GM13977 (cell line): ENCODE data around the gene GPR18.

ENCODE experiments used
- DNase-seq: peaks from one replicate; pipeline ENCODE4 v3.0.0; 2012; ENCODE audit warnings: low spot score
- CTCF ChIP-seq: IDR thresholded peaks from 2 replicates; pipeline ENCODE4 v1.5.1; 2012; ENCODE audit warnings: mild to moderate bottlenecking, control low read depth; ENCODE audit not compliant: insufficient read depth; ENCODE audit errors: extremely low read depth, missing control alignments
- in situ Hi-C: fragments of 300-500 bp; cut with MboI; formaldehyde crosslinking; loops from one replicate; pipeline ENCODE4 v1.12.0; 2022; ENCODE audit warnings: low sequenced_read_pairs, low pct_unique_long_range_greater_than_20kb, mixed read lengths, inconsistent platforms; ENCODE audit not compliant: unreplicated experiment

GPR18 gene

GRCh38 chr13:99299256-99299919 lies 41.2 kb upstream of the GPR18 start:
- in situ Hi-C loops = loop anchor here (25.0 kb wide), 1 partner anchor 88 kb away; no protein-coding TSS in a partner anchor
- TF ChIP-seq CTCF = no peak
- DNase-seq = no peak

- no peak for TF ChIP-seq CTCF
- in situ Hi-C loops = loop anchor here (25.0 kb wide), 1 partner anchor 89 kb away; no protein-coding TSS in a partner anchor
- no peak for DNase-seq
Observed at GRCh38 chr13:99298056-99298455, 39.9 kb upstream of the GPR18 start.

GRCh38 chr13:99297331-99297730 lies 39.2 kb upstream of the GPR18 start:
- DNase-seq = no peak
- in situ Hi-C loops = loop anchor here (25.0 kb wide), 1 partner anchor 90 kb away; no protein-coding TSS in a partner anchor
- no peak for TF ChIP-seq CTCF

- in situ Hi-C loops = loop anchor here (25.0 kb wide), 1 partner anchor 91 kb away; no protein-coding TSS in a partner anchor
- TF ChIP-seq CTCF = no peak
- DNase-seq = no peak
Observed at GRCh38 chr13:99296398-99296797, 38.2 kb upstream of the GPR18 start.

- in situ Hi-C loops = loop anchor here (25.0 kb wide), 1 partner anchor 92 kb away; no protein-coding TSS in a partner anchor
- DNase-seq = no peak
- TF ChIP-seq CTCF = no peak
Observed at GRCh38 chr13:99295488-99296252, 37.5 kb upstream of the GPR18 start.

- TF ChIP-seq CTCF = no peak
- in situ Hi-C loops = loop anchor here (25.0 kb wide), 1 partner anchor 92 kb away; no protein-coding TSS in a partner anchor
- DNase-seq = no peak
Observed at GRCh38 chr13:99294958-99295357, 36.8 kb upstream of the GPR18 start.
